Osteoblast (primary cell): ENCODE measurements around the gene MAOB. TPM values are rescaled to one million over a fixed set of nuclear protein-coding genes. Genes with fewer than 3 reads are reported as not detected.

Source experiments
- DNase-seq: peaks from one replicate; pipeline ENCODE4 v3.0.0; 2011; ENCODE audit warnings: low spot score, mixed read lengths; ENCODE audit not compliant: insufficient read length; ENCODE audit errors: missing footprints
- H2AFZ ChIP-seq: 2 replicates; pipeline ENCODE4 v1.6.0; 2011; ENCODE audit warnings: mild to moderate bottlenecking, low read length
- H3K27ac ChIP-seq: 2 replicates; pipeline ENCODE4 v1.5.1; 2011; ENCODE audit warnings: mild to moderate bottlenecking, low read depth, low read length, moderate library complexity
- H3K27me3 ChIP-seq: 2 replicates; pipeline ENCODE4 v1.6.0; 2012; ENCODE audit warnings: mild to moderate bottlenecking, control low read depth, inconsistent platforms, low read length, moderate library complexity; ENCODE audit not compliant: insufficient read depth
- H3K36me3 ChIP-seq: 2 replicates; pipeline ENCODE4 v1.5.1; 2011; ENCODE audit warnings: mild to moderate bottlenecking, low read length, control low read depth, moderate library complexity; ENCODE audit not compliant: insufficient read depth
- H3K4me1 ChIP-seq: 2 replicates; pipeline ENCODE4 v1.5.1; 2011; ENCODE audit warnings: mild to moderate bottlenecking, low read length, control low read depth, moderate library complexity; ENCODE audit not compliant: insufficient read depth
- H3K4me2 ChIP-seq: 2 replicates; pipeline ENCODE4 v1.6.0; 2011; ENCODE audit warnings: mild to moderate bottlenecking, low read length; ENCODE audit not compliant: insufficient read depth
- H3K4me3 ChIP-seq: fragments of 200-600 bp; sonication (generic); 3 replicates; pipeline ENCODE4 v1.5.1; 2012; ENCODE audit warnings: mild to moderate bottlenecking, low read length, inconsistent platforms; ENCODE audit not compliant: insufficient read depth
- H3K79me2 ChIP-seq: 2 replicates; pipeline ENCODE4 v1.6.0; 2012; ENCODE audit warnings: mild to moderate bottlenecking, low read length, control low read depth, inconsistent platforms; ENCODE audit not compliant: insufficient read depth
- H3K9me3 ChIP-seq: 2 replicates; pipeline ENCODE4 v1.5.1; 2011; ENCODE audit warnings: low read depth, low read length, control low read depth
- H4K20me1 ChIP-seq: 2 replicates; pipeline ENCODE4 v1.6.0; 2012; ENCODE audit warnings: mild to moderate bottlenecking, low read length, control low read depth; ENCODE audit not compliant: insufficient read depth
- CTCF ChIP-seq: IDR thresholded peaks from 2 replicates; pipeline ENCODE4 v1.5.1; 2011; ENCODE audit warnings: mild to moderate bottlenecking, low read depth, low read length, moderate library complexity; ENCODE audit errors: extremely low read depth
- total RNA-seq: library from RNA; depleted of rRNA; stranded (reverse); fragments of >200 nt; gene quantifications from 2 replicates; pipeline ENCODE4 v1.2.3, GENCODE V29; 2012

The MAOB gene
- total RNA-seq, 1 donor = 0.72 TPM

GRCh38 chrX:43840265-43840664, 42.0 kb downstream of the MAOB start:
- no peak overlapping the region for H2AFZ ChIP-seq
- H3K79me2 ChIP-seq = no peaks in the 10 kb centered on the region
- H3K4me2 ChIP-seq = no peak overlapping the region
- no peaks in the 10 kb centered on the region for H3K9me3 ChIP-seq
- DNase-seq = no peak
- peaks cover 23% of the 10 kb centered on the region for H3K27me3 ChIP-seq
- no peaks in the 10 kb centered on the region for H3K4me1 ChIP-seq
- H4K20me1 ChIP-seq = no peaks in the 10 kb centered on the region
- H3K27ac ChIP-seq = no peak overlapping the region
- no peak for TF ChIP-seq CTCF
- no peak overlapping the region for H3K4me3 ChIP-seq
- H3K36me3 ChIP-seq = no peaks in the 10 kb centered on the region

- Histone ChIP-seq H3K4me3 (no peak overlapping the region), H3K79me2 (no peaks in the 10 kb centered on the region), H3K27me3 (peaks cover 31% of the 10 kb centered on the region), H3K4me2 (no peak overlapping the region), H3K4me1 (no peaks in the 10 kb centered on the region), H3K9me3 (no peaks in the 10 kb centered on the region), H3K27ac (no peak overlapping the region), H2AFZ (no peak overlapping the region), H3K36me3 (no peaks in the 10 kb centered on the region), H4K20me1 (no peaks in the 10 kb centered on the region)
- peak; percentile 65 for TF ChIP-seq CTCF
- DNase-seq = no peak
Observed at GRCh38 chrX:43836435-43837184, 45.6 kb downstream of the MAOB start.

GRCh38 chrX:43835559-43835958, 46.7 kb downstream of the MAOB start:
- no peak overlapping the region for H3K4me2 ChIP-seq
- no peaks in the 10 kb centered on the region for H3K9me3 ChIP-seq
- no peaks in the 10 kb centered on the region for H3K4me1 ChIP-seq
- H3K27ac ChIP-seq = no peak overlapping the region
- no peak overlapping the region for H3K4me3 ChIP-seq
- no peak for DNase-seq
- H3K36me3 ChIP-seq = no peaks in the 10 kb centered on the region
- H3K79me2 ChIP-seq = no peaks in the 10 kb centered on the region
- no peaks in the 10 kb centered on the region for H4K20me1 ChIP-seq
- H2AFZ ChIP-seq = no peak overlapping the region
- peaks cover 30% of the 10 kb centered on the region for H3K27me3 ChIP-seq
- no peak for TF ChIP-seq CTCF

GRCh38 chrX:43827791-43828190, 54.5 kb downstream of the MAOB start:
- no peaks in the 10 kb centered on the region for H3K79me2 ChIP-seq
- no peak for TF ChIP-seq CTCF
- no peak for DNase-seq
- H3K36me3 ChIP-seq = no peaks in the 10 kb centered on the region
- no peaks in the 10 kb centered on the region for H4K20me1 ChIP-seq
- H2AFZ ChIP-seq = no peak overlapping the region
- no peaks in the 10 kb centered on the region for H3K9me3 ChIP-seq
- no peak overlapping the region for H3K27ac ChIP-seq
- no peaks in the 10 kb centered on the region for H3K4me1 ChIP-seq
- H3K4me3 ChIP-seq = no peak overlapping the region
- H3K4me2 ChIP-seq = no peak overlapping the region
- peaks cover 32% of the 10 kb centered on the region for H3K27me3 ChIP-seq
